Activated CD4-positive, CD25-positive, alpha-beta regulatory T cell treated with anti-CD3 and anti-CD28 coated beads, Interleukin-2, amount 50 U/mL, for 72 hours (primary cell): ENCODE data around the gene BAIAP3.

Experiments used
- DNase-seq: peaks from one replicate; pipeline ENCODE4 v3.0.0; 2021

Gene BAIAP3

DNA sequence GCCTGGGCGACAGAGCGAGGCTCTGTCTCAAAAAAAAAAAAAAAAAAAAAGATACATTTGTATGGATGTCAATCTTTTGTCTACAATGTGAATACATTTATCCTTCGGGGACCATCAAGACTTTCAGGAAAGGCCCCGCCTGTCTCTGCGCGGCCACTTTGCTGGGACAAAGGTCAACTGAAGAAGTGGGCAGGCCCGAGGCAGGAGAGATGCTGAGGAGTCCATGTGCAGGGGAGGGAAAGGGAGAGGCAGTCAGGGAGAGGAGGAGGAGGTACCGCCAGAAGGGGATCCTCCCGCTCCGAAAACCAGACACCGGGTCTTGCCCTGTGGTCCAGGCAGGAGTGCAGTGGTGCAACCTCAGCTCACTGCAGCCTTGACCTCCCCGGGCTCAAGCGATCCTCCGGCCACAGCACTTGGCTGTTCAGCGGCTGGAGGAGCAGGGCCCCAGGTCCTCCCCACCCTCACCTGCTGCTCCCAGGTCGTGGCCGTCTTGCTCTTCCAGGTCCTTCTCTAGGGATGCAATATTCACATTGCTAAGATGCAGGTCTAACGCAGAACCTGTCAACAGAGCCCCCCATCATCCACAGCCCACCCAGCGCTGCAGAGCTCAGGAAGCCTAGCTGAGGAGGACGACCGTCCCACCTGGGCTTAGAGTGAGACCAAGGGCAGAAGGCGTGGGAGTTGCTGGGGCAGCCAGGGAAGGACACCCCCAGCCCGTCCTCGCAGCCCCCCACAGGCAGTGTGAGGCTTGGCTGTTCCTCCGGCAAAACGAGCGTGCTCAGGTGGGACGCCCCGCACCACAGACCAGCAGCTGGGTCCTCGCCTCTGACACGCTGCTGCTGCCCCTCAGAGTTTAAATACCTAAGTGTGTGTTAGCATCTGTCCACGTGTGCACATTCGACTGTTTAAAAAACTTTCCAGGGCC lies 37.9 kb downstream of the BAIAP3 start:
- no peak for DNase-seq

DNA sequence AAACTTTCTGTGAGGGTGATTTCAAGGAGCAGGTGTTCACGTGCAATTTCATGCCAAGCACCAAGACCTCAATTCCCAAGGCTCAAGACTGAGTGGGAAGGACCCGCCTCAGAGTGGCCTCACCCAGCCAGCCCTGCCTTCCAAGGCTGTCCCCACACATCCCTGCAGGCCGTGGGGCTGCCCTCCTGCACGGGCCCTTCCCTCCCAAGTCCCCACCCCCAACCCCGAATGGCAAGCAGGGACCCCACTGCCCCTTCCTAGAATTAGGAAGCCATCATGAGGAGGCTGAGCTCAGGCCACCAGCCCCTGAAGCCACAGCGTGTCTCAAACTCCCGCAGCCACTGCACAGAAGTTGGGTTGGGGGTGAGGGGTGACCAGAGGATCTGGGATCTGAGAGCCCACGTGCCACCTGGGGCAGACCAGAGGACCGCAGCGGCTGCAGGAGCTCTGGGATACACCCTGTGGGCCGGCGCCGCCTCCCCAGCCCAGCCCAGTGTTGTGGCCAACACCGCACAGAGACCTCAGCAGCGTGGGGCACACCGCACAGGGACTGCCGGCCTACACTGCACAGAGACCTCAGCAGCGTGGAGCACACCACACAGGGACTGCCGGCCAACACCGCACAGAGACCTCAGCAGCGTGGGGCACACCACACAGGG lies 39.0 kb downstream of the BAIAP3 start:
- DNase-seq = no peak

DNA sequence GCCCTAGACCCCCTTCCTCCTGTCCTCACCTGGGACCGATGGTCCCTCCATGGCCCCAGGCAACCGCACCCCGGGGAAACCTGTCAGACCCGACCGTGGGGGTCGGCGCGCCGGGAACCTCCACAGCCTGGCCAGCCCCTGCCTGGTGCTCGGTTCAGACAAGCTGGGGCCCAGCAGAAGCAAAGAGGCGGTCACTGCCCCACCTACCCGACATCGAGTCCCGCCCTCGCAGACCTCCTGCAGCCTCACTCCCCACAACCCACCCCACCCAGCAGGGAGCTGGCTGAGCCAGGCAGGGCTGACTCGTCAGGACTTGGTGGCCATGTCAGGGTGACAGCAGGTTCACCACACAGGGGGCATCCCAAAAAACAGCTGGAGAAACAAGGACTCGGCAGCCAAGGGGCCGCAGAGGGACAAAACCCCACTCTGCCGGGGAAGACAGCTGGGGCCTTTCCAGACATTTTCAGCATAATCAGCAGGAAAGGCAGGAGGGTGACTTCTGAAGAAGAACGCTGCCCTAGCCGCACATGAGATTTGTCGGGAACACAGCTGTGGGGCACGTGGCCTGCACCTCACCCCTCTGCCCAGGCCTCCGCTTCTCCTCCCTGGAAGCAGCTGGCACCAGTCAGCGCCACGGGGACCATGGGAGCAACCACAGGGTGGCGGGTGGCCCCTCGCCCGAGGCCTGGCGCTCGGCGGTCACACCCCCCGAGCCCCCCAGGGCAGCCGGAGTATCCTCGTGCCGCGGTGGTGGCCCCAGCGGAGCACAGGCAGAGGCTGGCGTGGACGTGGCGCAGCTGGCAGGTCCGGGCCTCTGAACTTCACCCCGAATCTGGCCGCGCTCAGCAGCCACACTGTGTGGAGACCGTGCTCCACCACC lies 41.2 kb downstream of the BAIAP3 start:
- no peak for DNase-seq

DNA sequence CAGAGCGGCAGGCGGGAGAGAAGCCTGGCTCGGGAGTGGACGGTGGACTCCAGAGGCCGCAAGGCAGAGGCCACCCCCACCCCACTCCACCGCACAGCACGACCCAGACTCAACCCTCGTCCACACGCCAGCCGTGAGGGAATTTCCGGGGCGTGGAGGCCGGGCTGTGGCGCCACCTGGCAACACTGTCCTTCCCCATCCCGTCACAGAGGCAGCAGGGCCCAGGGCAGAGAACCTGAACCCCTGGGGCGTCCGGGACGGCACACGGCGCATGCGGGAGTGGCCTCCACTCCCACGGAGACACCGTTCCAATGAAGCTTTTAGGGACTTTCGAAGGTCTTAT lies 41.8 kb downstream of the BAIAP3 start:
- no peak for DNase-seq

DNA sequence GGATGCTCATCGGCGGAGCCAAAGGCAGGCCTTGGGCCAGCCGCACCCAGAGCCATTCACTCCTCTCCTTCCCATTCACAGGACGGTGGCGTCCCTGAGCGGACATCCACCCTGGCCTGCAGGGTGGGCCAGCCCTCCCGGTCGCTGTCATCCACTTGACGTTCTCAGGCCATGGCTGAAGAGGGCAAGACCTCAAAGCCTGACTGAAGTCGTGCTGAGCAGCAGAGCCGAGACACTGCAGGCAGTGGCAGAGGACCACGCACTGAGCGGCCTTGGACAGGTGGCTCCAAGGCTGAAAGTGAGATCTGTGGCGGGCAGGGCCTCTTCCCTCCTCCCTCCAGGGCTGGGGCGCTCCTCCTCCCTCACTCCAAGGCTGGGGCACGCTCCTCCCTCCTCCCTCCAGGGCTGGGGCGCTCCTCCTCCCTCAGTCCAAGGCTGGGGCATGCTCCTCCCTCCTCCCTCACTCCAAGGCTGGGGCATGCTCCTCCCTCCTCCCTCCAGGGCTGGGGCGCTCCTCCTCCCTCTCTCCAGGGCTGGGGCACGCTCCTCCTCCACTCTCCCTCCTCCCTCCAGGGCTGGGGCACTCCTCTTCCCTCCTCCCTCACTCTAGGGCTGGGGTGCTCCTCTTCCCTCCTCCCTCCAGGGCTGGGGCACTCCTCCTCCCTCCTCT lies 42.4 kb downstream of the BAIAP3 start:
- DNase-seq = no peak

DNA sequence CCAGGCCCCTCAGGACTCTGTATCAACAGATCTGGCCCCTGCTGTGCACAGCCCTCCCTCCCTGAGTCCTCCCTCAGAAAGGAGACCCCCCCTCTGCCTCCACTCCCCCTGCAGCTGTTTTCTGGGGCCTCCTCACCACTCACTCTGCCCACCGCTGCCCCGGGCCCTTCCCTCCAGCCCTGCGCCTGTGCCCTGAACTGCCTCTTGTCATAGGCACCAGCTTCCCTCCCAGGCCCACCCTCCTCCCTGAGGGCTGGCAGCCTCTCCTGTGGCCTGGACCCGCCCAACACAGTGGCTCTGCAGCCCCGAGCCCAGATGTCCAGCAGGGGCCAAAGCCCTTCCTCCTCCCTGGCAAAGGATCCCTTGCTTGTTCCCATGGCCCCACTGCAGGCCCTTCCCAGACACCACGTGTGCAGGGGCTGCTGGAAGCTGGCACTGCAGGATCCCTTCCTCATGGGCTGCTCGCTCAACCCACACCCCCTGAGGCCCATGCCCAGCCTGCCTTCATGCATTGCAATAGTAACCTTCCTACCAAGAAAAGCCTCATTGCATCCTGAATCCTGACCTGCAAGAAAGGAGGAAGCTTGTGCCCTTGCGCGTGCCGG lies 44.1 kb downstream of the BAIAP3 start:
- no peak for DNase-seq

DNA sequence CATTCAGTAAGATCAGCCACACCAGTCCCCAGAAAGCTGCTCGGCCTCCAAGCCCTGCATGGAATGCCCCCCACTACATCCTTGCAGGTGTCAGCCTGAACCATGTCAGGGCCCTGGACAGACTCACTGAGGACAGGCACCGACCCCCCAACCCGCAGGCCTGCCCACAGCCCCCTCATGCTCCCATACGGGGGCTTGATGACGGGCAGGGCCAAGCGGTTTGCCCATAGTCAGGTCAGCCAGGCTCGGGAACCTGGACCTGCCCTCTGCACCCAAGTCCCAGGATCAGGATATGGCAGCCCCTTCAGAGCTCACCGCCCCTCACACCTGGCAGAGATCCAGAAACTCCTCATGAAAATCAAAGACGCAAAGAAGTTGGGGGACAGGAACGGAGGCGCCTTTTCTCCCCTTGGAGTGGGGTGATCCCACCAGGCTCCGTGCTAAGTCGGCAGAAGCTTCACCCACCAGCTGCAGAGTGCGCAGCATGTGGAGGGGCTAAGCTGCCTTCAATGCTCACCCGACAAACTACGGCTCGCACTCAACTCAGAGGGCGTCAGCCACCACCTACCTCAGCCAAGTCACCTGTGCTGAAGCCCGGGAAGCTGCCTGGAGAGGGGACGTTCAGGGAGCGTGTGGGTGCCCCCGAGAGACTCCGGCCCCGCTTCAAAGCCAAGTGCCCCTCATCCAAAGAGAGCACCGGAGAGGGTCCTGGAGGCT lies 44.8 kb downstream of the BAIAP3 start:
- no peak for DNase-seq

DNA sequence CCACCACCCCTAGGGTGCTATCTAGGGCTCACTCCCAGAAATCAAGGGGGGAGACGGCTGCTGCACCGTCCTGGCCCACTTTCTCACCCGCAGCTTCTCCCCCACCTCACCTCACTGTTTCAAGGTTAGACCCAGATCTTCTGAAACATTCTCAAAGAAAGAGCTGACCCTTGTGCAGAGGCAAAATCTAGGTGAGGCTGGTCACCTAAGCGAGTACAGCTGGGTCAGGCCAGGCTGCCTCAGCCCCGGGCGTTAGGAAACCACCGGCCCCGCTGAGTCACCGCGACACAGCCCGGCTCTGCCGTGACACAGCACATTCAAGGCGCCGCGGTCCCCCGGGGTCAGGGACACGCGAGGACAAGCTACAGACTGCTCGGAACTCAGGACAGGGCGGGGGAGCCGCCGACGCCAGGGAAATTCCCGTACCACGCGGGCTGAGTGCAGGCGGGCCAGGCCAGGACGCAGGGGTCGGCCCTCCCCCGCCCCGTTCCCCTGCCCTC lies 45.4 kb downstream of the BAIAP3 start:
- DNase-seq = peak; percentile 79

DNA sequence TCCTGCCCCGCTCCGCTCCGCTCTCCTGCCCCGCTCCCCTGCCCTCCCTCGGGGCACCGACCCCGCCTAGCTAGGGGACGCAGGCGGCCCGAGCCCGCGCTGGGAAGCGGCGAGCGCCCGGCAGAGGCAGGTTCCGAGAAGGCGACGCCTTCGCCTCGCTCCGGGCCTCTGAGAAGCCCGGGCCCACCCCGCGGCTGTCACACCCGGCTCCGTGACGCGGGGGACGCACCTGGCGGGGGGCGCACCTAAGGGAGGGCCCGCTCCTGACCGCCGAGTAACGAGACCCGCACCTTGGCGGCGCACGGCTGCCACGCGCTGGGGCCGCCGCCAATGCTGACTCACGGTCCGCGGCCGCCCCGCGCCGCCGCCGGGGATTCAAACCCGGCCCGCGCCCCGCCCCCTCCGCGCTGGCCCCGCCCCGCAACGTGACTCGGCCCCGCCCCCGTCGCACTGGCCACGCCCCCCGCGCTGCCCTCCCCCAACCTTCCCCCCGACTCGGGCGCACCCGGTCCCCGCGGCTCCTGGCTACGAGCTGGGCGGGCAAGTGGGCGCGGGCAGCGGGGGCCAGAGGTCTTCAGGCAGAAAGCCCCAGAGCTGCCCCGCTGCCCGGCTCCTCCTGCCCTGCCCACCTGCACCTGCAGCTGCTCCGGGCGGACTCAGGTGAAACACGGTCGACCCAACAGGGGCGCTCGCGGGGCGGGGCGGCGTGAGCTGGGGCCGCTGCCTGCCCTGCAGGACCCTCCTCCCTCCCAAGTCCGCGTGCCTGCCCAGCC lies 46.0 kb downstream of the BAIAP3 start:
- DNase-seq = peak; percentile 77

DNA sequence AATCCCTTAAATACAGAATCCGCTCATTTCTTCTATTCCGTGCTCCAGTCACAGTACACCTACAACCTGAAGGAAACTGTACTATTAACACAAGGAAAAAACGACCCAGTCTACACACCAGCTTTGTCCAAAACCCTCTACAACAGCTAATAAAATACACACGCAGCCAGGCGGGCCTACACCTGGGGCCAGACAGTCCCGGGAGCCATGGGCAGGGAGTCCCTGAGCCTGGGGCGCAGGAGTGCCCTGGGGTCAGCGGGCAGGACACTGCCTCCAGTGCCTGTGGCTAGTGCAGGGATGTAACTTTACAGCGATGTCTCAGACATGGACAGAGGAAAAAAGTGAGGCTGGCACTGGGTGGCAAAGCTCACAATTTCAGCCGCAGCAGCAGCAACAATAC lies 46.8 kb downstream of the BAIAP3 start:
- no peak for DNase-seq

DNA sequence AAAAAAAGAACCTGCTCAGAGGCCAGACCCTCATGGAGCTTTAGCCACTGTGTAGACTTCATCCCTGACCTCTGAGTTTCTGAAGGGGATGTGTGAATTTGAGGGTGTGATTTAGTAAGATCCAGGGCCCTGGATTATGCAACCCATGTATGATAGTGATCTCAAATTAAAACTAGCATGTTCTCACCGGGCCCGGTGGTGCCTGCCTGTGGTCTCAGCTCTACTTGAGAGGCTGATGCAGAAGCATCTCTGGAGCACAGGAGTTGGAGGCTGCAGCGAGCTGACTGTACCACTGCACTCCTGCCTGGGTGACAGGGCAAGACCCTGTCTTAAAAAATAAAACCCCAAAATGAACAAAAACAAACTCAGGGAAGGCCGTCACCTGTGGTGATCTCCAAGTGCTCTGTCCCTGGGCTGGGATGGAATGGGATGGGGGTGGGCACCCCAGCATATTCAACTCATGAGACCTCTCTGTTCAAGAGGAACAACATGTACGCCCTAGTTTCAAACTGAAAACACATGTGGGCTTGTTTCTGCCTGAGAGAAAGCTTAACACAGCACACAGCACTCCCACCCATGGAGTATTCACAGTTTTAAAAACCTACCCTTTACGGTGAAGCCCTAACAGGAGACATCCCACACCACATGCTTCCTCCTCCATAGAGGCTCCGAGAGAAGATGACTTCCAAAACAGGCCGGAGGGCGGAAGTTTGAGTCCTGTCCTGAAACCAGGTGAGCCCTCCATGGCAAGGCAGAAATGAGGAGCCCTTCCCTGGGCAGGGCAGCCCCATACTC lies 48.4 kb downstream of the BAIAP3 start:
- DNase-seq = no peak

DNA sequence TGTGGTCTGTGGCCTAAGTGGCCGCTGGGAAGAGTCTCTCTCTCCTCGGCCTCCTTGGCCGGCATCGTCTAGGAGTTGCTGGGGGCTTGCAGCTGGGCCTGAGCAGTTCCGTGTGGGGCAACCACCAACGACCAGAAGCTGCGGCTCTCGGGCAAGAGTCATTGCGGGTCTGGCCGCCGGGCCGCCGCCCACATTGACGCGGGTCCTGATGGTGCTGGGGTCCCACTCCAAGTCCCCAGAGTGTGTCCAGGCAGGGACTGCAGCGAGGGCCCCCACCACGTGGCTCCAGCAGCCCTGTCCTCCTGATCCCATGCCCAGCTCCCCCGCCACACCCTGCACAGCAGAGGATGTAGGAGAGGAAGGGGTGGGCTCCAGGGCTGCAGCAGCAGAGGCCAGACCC lies 50.1 kb downstream of the BAIAP3 start:
- no peak for DNase-seq

DNA sequence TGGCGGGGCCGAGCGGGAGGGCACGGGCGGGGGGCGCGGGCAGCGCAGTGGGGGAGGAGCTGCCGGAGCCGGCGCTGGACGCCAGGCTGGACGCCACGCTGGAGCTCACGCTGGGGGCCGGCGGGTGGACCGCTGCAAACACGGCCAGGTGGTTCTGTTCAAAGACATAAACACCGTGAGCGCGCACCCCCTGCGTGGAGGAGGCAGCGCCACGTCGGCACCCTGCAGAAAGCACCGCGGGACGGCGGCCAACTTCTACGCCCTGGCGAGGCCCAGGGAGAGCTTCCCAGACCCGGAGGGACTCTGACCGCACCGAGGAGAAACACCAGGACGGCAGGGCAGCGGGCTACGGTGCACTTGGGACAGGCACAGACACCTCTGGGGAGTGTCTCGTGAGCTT lies 51.8 kb downstream of the BAIAP3 start:
- DNase-seq = no peak

DNA sequence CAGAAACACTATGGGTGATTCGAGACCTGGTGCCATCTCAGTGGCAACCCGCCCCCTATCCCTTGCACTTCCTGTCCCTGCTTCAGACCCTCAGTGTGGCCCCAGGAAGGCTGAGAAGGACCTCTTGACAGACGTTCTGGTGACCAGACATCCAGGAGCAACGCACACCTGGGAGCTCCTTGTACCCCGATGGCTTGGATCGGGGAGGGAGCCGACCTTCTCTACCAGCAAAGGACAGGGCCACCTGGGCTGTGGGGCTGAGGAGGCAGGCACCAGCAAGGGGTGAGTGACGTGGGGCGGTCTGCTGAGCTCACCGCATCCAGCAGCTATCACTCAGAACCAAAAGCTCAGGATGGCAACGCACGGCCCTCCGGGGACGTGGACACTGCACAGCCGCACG lies 53.9 kb downstream of the BAIAP3 start:
- DNase-seq = no peak

DNA sequence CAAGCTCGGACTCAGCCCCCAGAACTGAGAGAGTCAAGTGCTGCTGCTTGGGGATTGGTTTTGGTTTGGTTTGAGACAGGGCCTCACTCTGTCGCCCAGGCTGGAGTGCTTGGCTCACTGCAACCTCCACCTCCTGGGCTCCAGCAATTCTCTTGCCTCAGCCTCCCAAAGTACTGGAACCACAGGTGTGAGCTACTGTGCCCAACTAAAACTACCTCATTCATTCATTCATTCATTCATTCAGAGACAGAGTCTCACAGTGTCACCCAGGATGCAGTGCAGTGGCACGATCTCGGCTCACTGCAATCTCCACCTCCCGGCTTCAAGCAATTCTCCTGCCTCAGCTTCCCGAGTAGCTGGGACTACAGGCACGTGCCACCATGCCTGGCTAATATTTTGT lies 56.3 kb downstream of the BAIAP3 start:
- no peak for DNase-seq

DNA sequence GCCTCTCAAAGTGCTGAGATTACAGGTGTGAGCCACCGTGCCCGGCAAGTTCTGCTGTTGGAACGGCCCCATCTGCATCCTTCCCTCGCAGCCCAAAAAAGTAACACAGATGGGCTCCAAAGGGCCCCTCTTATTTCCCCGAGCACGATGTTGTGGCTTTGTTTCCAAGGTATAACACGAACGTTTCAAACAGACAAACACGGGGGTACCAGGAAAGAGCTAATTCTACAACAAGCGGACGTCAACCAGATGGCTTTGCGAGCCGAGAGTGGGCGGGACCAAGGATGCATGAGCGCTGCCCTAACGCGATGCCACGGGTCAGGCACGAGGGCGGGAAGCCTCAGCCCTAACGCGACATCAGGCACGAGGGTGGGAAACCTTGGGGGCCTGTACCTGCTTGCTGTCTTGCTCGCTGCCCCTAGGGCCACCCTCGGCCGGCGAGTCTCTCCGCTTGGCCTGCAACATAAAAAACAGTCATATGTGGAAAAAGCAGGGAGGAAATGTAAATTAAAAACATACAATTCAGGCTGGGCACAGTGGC lies 56.9 kb downstream of the BAIAP3 start:
- DNase-seq = no peak

DNA sequence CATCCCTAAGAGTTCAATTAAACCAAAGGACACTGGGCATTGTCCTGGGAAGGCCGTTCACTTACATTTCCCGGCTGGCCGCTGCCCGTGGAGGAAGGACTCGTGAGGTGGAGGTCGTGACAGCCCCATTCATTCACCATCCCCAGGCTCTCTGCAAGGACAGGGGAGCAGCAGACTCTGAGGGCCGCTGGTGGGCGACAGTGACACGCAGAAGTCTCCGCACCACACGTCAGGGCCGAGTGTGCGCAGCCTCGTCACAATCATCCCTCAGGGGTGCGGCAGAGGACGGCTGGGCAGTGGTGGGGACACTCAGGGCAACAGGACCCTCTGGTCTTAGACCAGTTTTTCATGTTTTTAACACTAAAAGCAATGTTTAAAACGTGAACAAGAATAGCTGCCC lies 59.4 kb downstream of the BAIAP3 start:
- no peak for DNase-seq

DNA sequence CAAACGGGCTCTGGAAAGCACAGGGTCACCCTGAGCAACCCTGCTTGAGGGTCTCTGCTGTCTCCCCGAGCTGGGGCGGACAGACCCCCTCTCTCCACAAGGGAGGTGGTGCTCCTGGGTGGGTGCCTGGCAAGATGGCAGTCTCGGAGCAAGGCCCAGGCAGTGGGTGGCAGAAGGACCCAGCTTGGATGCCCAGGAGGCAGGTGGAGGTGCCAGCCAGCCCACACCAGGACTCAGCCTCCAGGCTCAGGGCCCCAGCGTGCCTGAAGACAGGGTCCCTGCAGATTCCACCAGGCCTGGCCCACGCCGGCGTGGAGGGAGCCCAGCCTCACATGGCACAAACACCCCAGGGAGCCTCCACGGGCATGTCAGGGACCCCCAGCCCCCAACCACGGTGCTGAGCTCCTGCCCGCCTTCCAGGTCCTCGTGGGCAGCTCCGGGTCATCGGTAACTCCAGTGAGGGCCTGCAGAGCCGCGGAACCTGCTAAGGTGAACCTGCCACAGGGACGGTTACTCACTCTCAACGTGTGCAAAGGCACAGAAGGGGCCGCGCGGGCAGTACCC lies 60.2 kb downstream of the BAIAP3 start:
- DNase-seq = no peak

DNA sequence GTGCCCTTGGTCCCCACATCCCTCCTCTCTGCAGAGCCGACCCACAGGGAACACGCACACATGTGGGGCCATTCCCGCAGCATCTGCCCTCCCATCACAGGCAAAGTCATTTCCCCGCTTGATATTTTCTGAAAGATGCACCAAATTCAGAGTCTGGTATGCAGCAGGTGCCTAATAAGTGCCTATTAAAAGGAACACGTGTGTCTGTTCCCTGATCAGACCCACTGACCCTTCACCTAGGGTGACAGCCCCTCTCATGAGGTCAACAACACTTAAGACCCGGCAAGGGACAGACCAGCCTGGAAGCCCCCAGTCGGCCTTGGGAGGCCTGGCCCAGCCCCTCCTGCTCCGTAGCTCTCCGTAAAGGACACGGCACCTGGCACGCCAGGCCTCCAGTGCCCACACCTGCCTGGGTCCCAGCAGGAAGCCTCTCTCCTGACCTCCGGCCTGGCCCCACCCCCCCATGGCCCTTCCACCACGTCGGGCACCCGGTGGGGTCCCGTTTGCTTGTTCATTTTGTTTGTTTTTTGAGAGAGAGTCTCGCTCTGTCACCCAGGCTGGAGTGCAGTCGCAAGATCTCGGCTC lies 61.0 kb downstream of the BAIAP3 start:
- no peak for DNase-seq
